Erythroblast (primary cell): Measurements from ENCODE around the gene DAB2IP.
"Not testable (repeated sequence)": the region's sequence is repeated elsewhere in the genome, so short reads cannot be mapped to it uniquely, and the experiment has no call there.

ENCODE experiments used
- DNase-seq, 2 experiments: peaks; one replicate each; lab custom pipeline; 2025; lab: John Stamatoyannopoulos, UW
- GATA1 ChIP-seq: IDR thresholded peaks from 2 replicates; pipeline ENCODE4 v1.6.1; 2011; ENCODE audit warnings: low read depth, mild to moderate bottlenecking, control low read depth, low read length, moderate library complexity
- POLR2A ChIP-seq: IDR thresholded peaks from 2 replicates; pipeline ENCODE4 v1.6.1; 2011; ENCODE audit warnings: mild to moderate bottlenecking, low read length

DAB2IP gene

GRCh38 chr9:121651295-121652020, at the start of gene DAB2IP:
Gene DAB2IP, plus strand, starts transcription at chr9:121651634. Its CDS starts 142 bp downstream, at chr9:121651776.
- TF ChIP-seq GATA1 (no peak), POLR2A (no peak)
- no peak for DNase-seq

- TF ChIP-seq POLR2A: no peak
- TF ChIP-seq GATA1: no peak
- no peak for DNase-seq
Measured at GRCh38 chr9:121603028-121603427, 48.4 kb upstream of the DAB2IP start.

- DNase-seq: no peak
- no peak for TF ChIP-seq GATA1
- TF ChIP-seq POLR2A: no peak
Measured at GRCh38 chr9:121604242-121604641, 47.2 kb upstream of the DAB2IP start.

GRCh38 chr9:121604654-121605053, 46.8 kb upstream of the DAB2IP start:
- no peak for TF ChIP-seq GATA1
- TF ChIP-seq POLR2A: no peak
- no peak for DNase-seq

- DNase-seq: no peak
- TF ChIP-seq POLR2A: no peak
- no peak for TF ChIP-seq GATA1
Measured at GRCh38 chr9:121607434-121608167, 43.8 kb upstream of the DAB2IP start.

- no peak for TF ChIP-seq POLR2A
- TF ChIP-seq GATA1: no peak
- no peak for DNase-seq
Measured at GRCh38 chr9:121608168-121608853, 43.1 kb upstream of the DAB2IP start.

GRCh38 chr9:121609822-121610637, 41.4 kb upstream of the DAB2IP start:
- DNase-seq: no peak
- TF ChIP-seq GATA1: no peak
- TF ChIP-seq POLR2A: no peak

GRCh38 chr9:121610638-121610953, 40.8 kb upstream of the DAB2IP start:
- TF ChIP-seq GATA1 (no peak), POLR2A (no peak)
- no peak for DNase-seq

- TF ChIP-seq GATA1 (no peak), POLR2A (no peak)
- no peak for DNase-seq
Measured at GRCh38 chr9:121612511-121612998, 38.9 kb upstream of the DAB2IP start.

GRCh38 chr9:121613009-121613752, 38.3 kb upstream of the DAB2IP start:
- no peak for DNase-seq
- TF ChIP-seq GATA1 (no peak), POLR2A (no peak)

- no peak for DNase-seq
- TF ChIP-seq GATA1 (no peak), POLR2A (no peak)
Measured at GRCh38 chr9:121616123-121616755, 35.2 kb upstream of the DAB2IP start.

- TF ChIP-seq GATA1: no peak
- no peak for TF ChIP-seq POLR2A
- DNase-seq: no peak
Measured at GRCh38 chr9:121618504-121618903, 32.9 kb upstream of the DAB2IP start.

GRCh38 chr9:121618910-121619309, 32.5 kb upstream of the DAB2IP start:
- DNase-seq: not testable (repeated sequence)
